ENCODE results near the gene QARS1. TPM values are rescaled to one million over a fixed set of nuclear protein-coding genes. Genes with fewer than 3 reads are reported as not detected.
A peak's percentile ranks its signal among the peaks of the same experiment; 100 is the strongest.

QARS1 gene
- polyA plus RNA-seq, 5 donors: 269 to 316 (median 279) TPM

GRCh38 chr3:49122451-49122850 lies 17.9 kb upstream of the QARS1 start:
- DNase-seq: no peak

GRCh38 chr3:49122022-49122421 lies 17.5 kb upstream of the QARS1 start:
- DNase-seq: no peak

GRCh38 chr3:49121132-49121736 lies 16.7 kb upstream of the QARS1 start:
- no peak for DNase-seq

GRCh38 chr3:49120438-49121131 lies 16.0 kb upstream of the QARS1 start, which contains the start of gene USP19:
USP19 (minus strand) TSS chr3:49120823; CDS start chr3:49119145, 1,678 bp downstream.
- DNase-seq: peak; percentile 92 to 93

GRCh38 chr3:49120096-49120437 lies 15.5 kb upstream of the QARS1 start:
- no peak for DNase-seq

GRCh38 chr3:49119439-49119838 lies 14.9 kb upstream of the QARS1 start:
- DNase-seq: no peak

GRCh38 chr3:49119036-49119435 lies 14.5 kb upstream of the QARS1 start:
- no peak for DNase-seq

GRCh38 chr3:49112262-49112661 lies 7.7 kb upstream of the QARS1 start:
- DNase-seq: no peak

- no peak for DNase-seq
These were observed 6.8 kb upstream of the QARS1 start for GRCh38 chr3:49111347-49111746.

- DNase-seq: no peak
These were observed 6.2 kb upstream of the QARS1 start for GRCh38 chr3:49110780-49111179.

GRCh38 chr3:49108346-49108745 lies 3.8 kb upstream of the QARS1 start:
- DNase-seq: no peak

GRCh38 chr3:49104052-49104426 lies 518 bp downstream of the QARS1 start:
- no peak for DNase-seq

- no peak for DNase-seq
These were observed 4.4 kb downstream of the QARS1 start for GRCh38 chr3:49100046-49100615.

- no peak for DNase-seq
These were observed 5.5 kb downstream of the QARS1 start for GRCh38 chr3:49098910-49099630.

GRCh38 chr3:49098429-49098828 lies 6.1 kb downstream of the QARS1 start:
- DNase-seq: no peak

GRCh38 chr3:49093853-49094767 lies 10.4 kb downstream of the QARS1 start, which contains the start of gene QRICH1:
QRICH1 (minus strand) TSS chr3:49094071; CDS start chr3:49077017, 17,054 bp downstream.
- DNase-seq: peak; percentile 97 to 99

- DNase-seq: peak; percentile 83 to 85
These were observed 11.4 kb downstream of the QARS1 start for GRCh38 chr3:49092938-49093852.

GRCh38 chr3:49081429-49081828 lies 23.1 kb downstream of the QARS1 start:
- DNase-seq: no peak

GRCh38 chr3:49079270-49079669 lies 25.3 kb downstream of the QARS1 start:
- no peak for DNase-seq

- DNase-seq: no peak
These were observed 27.9 kb downstream of the QARS1 start for GRCh38 chr3:49076646-49077045.
